HG03558 (cell line): Measurements from ENCODE around the gene FRG2B.
"Not testable (repeated sequence)": the region's sequence is repeated elsewhere in the genome, so short reads cannot be mapped to it uniquely, and the experiment has no call there.

ENCODE experiments used
- ATAC-seq: cut with Tn5 transposase; IDR thresholded peaks from one replicate; pipeline ENCODE4 v1.9.1; 2021; ENCODE audit warnings: moderate number of reproducible peaks; ENCODE audit not compliant: unreplicated experiment; ENCODE audit errors: extremely low read depth

The FRG2B gene

DNA sequence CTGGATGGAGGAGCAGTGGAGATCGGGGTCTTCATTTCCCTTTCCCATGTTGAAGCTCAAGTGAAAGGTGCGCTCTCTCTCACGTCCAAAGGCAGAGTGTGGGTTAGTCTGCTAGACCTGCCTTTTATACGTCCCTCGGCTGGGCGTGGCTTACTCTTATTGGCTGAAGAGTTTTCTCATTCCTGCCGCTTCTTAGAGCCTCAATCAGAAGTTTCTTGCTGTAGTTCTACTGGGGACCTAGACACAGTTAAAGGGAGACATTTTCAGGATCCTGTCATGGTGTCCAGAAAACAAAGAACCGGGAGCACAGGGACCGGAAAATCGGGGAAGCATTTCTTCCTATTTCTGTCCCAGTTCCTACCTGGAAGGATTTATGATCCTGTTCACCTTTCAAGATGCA lies at the start of gene FRG2B:
TSS of gene FRG2B (minus strand) at position 101 of the 400 bp plus-strand sequence. CDS start at position 48, 53 bp downstream.
- ATAC-seq, result not testable (repeated sequence)

DNA sequence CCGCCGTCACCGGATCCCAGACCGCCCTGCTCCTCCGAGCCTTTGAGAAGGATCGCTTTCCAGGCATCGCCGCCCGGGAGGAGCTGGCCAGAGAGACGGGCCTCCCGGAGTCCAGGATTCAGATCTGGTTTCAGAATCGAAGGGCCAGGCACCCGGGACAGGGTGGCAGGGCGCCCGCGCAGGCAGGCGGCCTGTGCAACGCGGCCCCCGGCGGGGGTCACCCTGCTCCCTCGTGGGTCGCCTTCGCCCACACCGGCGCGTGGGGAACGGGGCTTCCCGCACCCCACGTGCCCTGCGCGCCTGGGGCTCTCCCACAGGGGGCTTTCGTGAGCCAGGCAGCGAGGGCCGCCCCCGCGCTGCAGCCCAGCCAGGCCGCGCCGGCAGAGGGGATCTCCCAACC lies 40.9 kb upstream of the FRG2B start:
- ATAC-seq, result not testable (repeated sequence)

DNA sequence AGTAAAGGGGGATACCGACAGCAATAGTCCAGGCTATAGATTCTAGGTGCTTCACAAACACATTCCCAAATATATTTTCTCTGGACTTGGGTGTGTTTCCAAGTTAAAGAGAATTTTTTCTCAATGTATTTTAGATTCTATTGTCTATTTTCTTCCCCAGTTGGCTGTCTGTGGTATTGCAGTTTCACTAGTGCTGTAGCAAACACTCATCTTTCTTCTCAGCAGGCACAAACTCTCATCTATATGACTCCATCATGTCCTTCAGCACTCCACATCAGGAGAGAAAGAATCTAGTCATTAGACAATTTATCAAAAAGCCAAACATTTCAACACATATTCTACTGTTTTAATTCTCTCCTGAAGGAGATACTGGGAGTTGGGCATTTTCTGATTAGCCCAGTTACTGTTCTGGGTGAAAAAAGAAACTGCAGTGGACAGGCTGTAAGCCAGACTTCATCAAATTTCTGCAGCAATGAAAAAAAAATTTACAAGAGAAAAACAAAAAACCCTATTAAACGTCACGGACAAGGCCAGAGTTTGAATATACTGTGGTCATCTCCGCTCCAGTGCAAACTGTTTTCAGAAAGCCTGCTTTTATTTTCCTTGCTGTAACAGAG lies 37.1 kb upstream of the FRG2B start:
- not testable (repeated sequence) for ATAC-seq

DNA sequence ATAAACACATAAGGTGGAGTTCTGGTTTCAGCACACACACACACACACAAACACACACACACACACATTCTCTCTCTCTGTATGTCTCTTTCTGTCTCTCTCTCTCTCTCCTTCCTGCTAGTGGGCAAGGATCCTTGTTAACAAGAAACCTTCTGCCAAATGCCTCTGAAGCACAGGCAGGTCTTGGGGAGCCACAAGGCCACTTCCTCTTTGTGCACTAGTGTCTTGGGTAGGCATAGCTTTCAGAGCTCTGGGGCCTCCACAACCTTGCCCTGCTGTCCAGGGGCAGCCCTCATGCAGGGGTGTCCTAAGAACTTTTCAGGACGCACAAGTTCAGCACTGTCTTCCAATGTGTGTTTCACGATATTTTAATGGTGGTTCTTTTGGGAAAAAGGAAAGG lies 34.5 kb upstream of the FRG2B start:
- ATAC-seq, result not testable (repeated sequence)

DNA sequence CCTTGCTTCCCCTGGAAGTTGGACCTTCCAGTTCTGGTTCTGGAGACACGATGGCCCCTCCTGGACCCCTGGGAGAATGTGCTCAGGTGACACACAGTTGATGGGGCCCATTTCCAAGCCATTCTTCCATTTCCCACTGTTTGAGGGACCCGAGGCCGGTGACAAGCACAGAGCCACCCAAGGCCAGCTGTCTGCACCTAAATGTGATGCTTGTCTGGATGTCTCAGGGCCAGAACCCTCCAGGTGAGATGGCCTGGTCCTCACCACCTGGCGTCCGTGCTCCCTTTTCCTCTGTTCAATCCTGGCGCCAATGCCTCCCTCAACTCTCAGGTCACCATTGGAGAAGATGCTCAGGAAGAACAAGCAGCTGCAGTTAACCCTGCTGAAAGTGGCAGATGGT lies 33.9 kb upstream of the FRG2B start:
- ATAC-seq, result not testable (repeated sequence)

DNA sequence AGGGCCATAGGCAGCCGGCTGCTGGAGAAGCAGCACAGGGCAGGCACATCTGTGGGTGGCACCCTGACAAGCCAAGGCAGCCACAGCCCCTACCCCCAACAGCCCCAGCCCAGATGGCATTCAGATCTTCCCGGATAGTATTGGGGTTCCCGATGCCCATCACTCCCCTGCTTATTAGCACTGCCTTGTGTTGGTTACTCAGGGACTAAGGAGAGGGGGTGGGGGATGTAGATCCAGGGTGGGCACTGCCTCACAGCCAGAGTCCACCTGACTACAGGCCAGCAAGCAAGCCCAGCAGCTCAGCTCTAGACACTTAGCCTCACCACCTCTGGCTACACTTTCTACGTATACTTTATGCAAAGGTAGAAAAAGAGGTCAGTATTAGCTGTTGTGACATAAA lies 30.7 kb upstream of the FRG2B start:
- ATAC-seq, result not testable (repeated sequence)

DNA sequence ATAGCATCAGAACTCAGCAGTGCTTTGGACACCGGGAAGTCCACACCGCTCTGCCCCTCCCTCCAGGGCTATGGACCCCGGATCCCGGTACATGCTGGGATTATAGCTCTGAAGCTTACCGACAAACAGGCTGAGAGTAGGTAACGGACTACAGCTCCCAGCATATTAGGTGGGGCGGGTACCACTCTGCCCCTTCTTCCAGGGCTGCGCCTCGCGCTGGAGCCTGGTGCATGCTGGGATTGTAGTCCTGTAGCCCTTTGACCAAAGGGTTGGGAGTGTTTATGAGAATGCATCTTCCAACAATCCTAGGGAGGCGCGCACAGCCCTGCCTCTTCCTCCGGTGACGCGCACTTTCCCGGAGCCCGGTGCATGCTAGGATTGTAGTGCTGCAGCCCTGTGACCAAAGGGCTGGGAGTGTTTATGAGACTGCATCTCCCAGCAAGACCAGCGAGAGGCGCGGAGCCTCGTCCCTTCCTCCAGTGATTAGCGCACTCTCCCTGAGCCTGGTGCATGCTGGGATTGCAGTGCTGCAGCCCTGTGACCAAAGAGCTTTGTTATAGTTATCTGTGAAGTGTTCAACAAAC lies 22.4 kb upstream of the FRG2B start:
- not testable (repeated sequence) for ATAC-seq

DNA sequence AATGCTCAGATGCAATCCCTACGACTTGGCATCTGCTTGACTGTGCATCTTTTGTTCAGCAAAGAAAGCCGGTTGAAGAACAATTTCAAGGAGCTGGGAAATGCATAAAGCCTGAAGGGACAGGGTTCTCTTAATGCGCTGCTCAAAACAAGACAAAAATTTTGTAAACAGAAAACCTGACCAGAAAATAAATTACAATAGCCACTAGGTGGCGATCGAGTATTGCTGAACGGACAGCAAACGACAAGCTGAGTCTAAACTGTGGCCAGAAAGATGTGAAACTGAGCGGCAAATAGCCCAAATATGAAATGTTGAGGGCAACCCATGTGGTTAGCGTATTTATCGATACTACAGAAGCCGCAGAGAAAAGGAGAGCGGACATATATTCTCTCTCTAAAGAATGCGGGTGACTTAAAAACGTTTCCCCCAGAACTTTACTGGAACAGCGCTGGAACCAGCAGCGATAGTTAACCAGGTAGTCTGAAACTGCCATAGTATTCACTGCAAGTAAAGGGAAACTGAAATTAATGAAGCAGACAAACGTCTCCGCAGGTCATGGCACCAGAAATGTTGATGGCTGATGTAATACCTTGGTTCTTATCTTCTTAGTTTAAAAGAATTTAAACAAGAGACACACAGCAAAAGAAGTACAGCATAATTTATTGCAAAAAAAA lies 20.6 kb upstream of the FRG2B start:
- peak; percentile 56 for ATAC-seq

DNA sequence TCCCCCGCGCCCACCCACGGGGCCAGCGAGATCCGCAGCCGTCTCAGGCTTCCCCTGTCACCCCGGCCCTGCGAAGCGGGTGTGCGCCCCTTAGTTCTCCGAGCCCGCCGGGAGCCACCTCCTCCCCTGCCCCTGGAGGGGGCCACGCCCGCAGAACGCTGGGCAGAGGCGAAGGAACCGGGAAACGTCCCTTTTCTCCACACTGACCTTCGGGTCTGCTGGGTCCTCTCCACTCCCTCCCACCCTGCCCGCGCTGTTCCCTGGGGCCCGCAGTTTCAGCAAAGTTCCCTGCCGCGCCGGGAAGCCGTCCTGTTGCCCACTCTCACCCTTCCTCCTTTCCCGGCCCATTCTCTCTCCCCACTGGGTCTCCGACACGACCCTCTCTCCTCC lies 11.2 kb upstream of the FRG2B start:
- ATAC-seq, result not testable (repeated sequence)

DNA sequence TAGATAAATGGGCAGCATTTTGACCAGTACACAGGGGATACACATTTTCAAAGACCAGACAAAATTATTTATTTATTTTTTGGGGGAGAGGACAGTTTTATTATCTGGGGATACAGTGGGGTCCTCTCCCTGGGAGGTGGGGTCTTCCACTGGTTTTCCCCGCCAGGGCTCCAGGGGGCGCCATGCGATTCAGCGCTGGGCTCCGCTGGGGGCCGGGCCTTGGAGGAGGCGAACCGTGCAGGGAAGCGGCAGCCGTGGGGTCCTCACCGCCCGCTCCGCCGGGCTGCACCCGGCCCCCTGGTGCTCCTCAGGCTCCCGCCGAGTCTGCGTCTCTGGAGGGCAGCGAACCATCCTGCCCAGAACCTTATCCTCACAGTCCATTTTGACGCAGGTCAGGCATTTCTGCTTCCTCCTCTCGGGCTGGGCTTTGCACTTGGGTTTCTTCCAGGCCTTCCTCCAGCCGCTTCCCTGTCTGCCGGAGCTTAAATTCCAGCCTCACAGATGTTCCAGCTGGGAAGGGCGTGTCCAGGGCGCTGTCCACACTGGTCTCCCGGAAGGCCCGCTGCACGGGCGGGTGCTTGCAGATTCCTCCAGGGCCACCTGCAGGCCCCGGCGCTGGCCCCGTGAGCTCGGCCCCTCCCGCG lies 10.7 kb upstream of the FRG2B start:
- not testable (repeated sequence) for ATAC-seq

DNA sequence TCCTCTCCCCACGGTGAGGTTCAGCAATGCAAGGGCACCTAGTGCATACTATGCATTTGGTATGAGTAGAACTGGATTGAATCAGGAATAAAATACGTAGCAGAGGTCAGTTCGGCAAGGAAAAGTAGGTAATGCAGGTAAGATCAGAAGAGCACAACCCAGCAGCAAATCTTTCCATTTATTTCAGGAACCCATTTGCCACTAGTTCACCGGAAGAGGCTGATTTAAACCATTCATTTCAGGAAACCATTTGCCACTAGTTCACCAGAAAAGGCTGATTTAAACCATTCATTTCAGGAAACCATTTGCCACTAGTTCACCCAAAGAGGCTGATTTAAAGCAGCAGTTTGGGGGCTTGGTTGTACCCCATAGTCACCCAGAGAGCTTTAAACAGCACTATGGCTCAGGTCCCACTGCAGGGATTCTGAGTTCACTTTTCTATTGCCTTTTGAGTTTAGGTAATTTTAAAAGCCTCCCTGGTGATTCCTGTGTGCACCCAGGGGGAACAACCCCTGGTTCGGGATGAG lies 4.2 kb upstream of the FRG2B start:
- not testable (repeated sequence) for ATAC-seq

DNA sequence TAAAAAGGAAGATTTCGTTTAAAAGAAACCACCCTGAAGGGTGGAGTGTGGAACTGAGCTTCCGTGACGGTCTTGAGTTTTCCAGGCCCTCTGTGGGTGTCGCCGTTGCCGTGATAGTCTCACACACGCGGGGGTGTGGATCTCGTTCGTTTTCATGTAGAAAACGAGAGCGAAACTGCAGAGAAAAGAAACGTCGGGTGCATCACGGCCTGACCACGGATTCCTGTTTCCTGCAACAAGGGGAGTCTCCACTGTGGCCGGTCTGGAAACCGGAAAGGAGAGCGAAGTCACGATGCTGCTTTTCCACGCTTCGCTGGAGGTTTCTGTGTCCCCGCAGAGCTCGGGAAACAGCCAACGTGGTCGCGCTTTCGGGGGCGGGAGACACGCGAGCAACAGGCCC lies 4.1 kb downstream of the FRG2B start:
- ATAC-seq, result not testable (repeated sequence)

DNA sequence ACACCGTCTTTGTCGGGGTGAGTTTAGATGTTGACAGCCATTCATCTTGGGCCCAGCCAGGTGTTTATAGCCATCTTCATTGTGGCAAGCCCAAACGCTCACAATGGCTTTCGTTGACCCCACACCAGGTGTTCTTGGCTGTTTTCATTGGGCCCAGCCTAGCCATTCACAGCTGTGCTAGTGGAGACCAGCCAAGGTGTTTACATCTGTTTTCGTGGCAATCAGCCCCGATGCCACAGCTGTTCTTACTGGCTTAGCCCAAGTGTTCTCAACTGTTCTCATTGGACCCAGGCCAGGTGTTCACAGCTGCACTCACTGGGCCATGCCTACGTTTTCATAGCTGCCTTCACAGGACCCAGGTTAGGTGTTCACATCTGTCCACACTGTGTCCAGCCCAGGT lies 7.7 kb downstream of the FRG2B start:
- ATAC-seq, result no peak

DNA sequence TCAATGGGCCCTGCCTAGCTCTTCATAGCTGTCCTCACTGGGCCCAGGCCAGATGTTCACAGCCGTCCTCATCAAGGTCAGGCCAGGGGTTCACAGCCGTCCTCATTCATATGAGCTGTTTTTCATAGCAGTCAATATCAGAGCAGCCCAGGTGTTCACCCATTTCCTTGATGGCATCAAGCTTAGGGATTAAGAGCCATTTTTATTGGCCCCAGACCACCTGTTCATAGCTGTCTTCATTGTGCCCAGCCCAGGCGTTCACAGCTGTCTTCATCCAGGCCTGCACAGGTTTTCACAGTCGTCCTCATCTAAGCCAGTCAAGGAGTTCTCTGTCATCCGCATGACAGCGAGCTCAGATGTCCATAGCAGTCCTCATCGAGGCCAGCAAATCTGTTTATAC lies 9.4 kb downstream of the FRG2B start:
- no peak for ATAC-seq

DNA sequence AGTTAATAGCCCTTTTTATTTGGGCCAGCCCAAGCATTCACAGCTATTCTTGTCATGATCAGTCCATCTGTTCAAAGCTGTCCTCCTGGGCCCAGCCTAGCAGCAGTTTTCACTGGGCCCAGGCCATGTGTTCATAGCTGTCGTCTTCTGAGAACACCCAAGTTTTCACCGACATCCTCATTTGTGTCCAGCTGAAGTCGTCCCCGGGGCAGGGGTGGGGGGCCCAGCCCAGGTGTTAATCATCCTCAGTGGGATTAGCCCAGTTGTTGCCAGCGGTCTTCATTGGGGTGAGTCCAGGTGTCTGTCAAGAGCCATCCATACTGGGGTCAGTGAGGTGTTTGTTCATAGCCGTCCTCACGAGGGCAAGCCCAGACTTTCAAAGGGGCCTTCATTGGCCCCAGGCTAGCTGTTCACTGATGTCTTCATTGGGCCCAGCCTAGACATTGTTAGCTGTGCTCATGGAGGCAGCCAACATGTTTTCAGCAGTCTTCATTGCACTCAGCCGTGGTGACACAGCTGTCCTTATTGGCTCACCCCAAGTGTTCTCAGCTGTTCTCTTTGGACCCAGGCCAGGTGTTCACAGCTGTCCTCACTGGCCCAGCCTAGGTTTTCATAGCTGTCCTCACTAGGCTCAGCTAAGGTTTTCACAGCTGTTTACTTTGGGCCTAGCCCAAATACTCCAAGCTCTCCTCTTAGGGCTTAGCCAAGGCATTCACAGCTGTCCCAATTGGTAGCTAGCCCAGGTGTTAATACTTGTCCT lies 10.0 kb downstream of the FRG2B start:
- ATAC-seq, result no peak

DNA sequence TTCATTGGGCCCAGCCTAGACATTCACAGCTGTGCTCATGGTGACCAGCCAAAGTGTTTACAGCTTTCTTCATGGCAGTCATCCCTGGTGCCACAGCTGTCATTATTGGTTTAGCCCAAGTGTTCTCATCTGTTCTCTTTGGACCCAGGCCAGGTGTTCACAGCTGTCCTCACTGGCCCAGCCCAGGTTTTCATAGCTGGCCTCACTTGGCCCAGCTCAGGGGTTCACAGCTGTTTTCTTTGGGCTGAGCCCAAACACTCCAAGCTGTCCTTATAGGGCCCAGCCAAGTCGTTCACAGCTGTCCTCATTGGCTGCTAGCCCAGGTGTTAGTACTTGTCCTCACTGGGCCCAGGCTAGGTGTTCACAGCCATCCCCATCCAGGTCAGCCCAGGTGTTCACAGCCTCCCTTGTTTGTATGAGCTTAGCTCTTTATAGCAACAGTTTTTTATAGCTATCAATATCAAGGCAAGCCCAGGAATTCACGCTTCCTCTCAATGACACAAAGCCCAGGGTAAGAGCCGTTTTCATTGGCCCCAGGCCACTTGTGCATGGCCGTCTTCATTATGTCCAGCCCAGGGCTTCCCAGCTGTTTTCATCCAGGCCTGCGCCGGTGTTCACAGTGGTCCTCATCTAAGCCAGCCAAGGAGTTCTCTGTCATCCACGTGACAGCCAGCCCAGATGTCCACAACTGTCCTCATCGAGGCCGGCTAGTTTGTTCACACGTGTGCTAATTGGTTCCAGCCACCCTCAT lies 11.6 kb downstream of the FRG2B start:
- ATAC-seq, result no peak

DNA sequence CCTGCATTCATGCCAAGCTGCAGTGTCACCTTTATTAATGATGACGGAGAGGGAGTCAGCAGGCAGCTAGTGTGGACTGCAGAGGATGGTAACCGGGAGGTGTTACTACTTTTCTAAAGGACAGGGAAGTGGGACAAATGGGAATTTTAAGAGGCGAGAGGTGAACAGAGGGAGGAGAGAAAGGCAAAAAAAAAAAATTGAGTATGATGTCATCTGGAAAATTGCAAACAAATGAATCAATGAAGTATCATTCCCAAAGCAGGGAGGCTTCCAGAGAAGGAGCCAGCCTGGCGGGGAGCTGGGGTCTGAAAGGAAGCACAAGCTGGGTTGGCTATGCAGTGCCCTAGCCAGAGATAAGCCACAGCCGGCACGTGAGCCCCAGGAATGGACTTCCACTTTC lies 12.9 kb downstream of the FRG2B start:
- no peak for ATAC-seq

DNA sequence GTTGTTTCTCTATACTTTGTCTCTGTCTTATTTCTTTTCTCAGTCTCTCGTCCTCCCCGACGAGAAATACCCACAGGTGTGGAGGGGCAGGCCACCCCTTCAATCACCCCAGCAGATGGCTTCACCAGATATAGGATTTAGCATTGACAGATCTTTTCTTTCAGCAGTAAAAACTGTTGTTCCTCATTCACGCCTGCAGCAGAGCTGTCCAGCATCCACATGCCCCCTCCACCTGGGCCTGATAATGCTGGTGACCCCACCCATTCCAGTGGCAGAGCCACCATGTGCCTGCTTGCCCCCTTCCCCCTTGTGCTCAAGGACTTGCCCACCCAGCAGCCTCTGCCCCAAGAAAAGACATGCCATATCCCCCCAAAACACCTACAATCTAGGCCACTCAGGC lies 15.5 kb downstream of the FRG2B start:
- no peak for ATAC-seq

DNA sequence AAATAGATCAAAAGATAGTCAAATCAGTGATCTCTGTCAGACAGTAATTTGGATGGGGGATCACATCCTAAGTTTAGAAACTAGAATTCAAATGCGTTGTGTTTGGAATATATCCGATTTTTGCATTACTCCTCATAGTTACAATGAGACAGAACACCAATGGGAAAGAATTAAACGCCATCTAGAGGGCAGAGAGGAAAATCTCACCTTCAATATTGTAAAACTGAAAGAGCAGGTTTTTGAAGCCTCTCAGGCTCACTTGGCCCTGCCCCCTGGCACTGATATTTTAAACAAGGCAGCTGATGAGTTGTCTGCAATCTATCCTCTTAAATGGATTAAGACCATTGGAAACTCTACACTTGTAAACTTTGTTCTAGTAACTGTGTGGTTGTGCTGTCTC lies 17.7 kb downstream of the FRG2B start:
- ATAC-seq, result no peak

DNA sequence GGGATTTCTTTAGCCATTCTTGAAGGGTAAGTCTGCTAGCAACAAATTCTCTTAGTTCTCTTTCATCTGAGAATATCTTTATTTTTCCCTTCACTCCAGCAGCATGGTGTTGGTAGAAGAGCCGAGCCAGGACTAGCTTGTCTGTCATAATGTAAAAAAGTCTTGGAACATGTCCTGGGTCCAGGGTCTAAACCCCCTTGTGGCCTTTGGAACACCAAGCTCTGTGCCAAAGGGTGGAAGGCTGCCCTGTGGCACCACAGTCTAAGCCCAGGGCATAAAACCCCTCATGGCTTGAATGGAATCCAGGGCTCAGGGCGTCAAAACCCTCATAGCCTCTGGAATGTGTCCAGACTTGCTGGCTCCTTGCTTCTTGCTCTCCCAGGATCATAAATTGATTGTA lies 23.2 kb downstream of the FRG2B start:
- ATAC-seq, result not testable (repeated sequence)
